ENCODE results near the gene SYT12.

SYT12 gene

DNA sequence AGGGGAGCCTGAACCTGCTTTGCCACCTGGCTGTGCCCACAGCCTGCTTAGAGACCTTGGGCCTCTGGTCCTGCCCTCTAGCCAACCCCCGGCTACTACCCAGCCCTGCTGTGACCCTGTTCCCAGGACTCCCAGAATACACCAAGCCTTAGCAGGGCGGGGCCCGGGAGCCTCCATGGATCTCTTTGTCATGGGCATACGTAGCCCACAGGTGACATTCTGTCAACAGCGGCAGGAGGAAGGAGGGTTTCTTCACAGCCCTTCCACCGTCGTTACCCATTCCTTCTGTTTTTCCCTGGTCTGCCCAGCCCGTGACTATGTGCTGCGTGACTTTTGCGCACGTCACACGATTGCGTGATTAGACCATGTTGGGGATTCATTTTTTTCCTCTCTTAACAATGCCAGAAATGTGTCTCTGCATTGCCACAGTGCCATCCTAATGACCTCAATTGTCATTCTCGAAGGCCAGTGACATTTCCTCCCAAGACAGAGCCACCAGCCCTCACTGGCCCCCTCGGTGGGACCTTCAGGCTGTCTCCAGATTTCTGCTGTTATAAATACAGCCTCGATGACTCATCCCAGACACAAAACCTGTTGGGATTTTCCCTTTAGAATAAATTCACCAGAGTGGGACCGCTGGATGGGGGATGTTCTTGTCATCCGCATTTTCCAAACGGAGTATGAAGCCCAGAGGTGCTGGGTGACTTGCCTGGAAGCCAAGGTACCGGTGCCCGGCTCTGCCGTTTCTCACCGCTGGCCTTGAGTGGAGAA lies 9.0 kb downstream of the SYT12 start:
- DNase-seq, result no peak

DNA sequence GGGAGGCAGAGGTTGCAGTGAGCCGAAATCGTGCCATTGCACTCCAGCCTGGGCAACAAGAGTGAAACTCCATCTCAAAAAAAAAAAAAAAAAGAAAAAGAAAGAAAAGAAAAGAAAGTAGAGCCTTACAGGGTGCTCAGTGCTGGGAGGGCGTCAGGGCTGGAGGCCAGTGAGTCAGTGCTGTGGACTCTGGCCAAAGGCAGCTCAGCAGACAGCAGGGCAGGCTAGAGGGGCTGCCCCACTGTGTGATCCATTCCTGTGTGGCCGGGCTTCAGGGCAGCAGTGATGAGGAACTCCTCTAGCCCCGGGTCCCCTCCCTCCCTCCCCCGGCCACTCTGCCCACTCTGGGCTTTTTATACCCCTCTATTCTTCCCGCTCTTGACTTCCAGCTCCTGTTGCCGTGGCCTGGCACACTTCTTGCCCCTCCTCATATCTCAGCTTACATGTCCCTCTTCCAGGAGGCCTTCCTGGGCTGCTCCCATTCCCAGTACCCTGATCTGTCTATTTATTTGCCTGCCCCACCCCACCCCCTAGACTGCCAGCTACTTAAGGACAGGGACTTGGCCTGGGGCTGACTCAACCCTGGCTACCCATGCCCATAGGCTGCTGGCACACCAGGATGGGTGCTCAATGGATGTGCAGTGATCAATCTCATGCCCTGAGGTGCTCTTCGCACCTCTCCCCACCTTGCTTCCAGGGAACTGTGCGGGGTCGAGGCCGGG lies 10.1 kb downstream of the SYT12 start:
- no peak for DNase-seq

DNA sequence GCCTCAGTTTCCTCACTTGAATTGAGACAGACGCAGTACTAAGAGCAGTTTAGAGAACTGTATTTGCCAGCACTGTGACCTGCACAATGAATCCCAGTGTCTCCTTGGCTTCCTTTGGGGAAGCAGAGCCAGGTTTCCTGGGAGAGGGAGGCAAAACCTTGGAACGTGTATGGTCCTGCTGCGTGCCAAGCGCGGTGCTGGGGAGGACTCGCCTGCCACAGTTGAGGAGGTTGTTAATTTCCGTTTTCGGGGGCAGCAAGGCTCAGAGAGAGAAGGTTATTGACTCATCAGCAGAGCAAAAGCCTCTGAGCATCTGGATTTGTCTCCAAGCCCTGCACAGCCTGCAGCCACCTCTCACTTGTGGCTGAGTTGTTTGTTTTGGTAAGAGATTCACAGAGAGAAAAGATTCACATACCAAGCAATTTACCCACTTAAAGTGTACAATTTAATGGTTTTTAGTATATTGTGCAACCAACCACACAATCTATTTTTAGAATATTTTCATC lies 10.8 kb downstream of the SYT12 start:
- no peak for DNase-seq

DNA sequence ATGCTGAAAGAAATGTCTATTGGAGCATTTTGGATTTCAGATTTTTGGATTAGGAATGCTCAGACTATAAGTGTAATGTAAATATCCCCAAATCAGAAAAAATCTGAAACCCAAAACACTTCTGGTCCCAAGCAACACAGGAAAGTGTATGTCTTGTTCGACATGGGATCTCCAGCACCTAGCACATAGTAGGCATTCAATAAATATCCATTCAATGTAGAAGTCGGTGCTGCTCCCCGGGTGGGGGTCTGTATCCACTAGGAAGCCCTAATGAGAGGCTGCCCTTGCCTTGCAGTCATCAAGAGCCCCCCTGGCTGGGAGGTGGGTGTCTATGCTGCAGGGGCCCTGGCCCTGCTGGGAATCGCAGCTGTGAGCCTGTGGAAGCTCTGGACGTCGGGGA lies 11.4 kb downstream of the SYT12 start:
- no peak for DNase-seq

- no peak for DNase-seq
Measured at GRCh38 chr11:67040147-67040546, 17.2 kb downstream of the SYT12 start.

DNA sequence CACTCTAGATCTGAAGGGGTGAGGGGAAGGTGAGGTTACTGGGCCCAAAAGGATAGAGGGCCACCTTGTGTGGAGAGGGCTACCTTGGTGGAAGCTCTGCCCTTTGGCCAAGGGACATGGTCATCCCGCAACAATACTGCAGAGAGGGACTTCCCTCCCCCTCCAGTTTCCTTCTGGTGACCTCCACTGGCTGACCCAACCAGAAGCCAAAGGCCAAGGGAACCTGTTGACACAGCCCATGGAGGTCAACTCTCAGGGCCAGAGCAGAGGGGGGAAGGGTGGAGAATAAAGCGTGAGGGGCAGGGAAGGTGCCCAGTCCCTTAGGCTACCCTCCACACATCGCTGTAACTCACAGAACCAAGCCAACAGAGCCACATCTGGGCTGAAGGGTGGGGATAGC lies 18.7 kb downstream of the SYT12 start:
- DNase-seq, result no peak

DNA sequence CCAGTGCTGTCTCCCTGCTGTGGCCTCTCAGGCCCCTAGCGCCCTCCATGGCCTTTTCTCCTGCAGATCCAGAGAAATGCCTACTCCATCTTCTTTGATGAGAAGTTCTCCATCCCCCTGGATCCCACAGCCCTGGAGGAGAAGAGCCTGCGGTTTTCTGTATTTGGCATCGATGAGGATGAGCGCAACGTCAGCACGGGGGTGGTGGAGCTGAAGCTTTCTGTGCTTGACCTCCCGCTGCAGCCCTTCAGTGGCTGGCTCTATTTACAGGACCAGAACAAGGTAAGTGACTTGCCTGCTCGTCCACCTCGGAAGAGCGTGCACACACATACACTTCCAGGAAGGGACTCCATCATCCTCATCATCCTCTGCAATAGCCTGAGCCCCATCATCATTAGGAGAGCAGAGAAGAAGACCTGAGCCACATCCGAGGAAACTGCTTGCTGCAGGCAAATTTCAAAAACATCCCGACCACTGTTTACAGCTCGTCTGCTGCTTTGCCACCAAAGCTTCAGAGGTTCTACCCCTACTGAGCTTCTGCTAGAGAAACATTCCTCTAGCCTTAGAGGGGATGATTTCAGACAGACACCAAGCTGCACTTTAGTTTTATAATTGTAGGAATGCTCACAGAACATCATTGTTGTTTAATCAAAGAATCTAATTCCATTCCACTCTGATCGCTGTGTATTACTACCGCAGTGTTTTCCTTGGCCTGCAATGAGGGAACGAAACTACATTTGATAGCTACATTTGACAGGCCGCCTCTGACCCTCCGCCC lies 20.8 kb downstream of the SYT12 start:
- DNase-seq, result no peak

GRCh38 chr11:67044496-67044895 lies 21.6 kb downstream of the SYT12 start:
- no peak for DNase-seq

GRCh38 chr11:67045314-67045713 lies 22.4 kb downstream of the SYT12 start:
- DNase-seq, result no peak

DNA sequence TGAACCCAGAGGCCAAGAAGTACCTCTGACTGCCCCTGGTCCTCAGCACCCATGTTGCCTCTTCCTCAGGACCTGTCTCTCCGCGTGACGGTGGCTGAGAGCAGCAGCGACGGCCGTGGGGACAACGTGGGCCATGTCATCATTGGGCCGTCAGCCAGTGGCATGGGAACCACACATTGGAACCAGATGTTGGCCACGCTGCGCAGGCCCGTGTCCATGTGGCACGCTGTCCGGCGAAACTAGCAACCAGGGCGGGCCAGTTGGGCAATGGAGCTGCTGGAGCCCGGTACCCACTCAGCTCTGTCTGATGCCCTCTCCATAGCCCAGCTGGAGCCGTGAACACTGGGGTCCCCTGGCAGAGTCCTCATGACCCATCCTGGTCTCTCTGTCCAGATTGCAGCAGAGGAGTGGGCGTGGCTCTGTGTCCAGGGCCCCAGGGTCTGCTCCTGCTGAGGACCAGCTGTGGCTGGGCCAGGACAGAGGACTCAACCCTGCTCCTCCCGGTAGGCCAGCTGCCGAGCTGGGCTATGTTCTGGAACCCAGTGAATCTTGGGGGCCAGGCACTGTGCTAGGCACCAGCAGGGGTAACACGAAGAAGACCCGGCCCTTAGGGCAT lies 25.7 kb downstream of the SYT12 start:
- no peak for DNase-seq

DNA sequence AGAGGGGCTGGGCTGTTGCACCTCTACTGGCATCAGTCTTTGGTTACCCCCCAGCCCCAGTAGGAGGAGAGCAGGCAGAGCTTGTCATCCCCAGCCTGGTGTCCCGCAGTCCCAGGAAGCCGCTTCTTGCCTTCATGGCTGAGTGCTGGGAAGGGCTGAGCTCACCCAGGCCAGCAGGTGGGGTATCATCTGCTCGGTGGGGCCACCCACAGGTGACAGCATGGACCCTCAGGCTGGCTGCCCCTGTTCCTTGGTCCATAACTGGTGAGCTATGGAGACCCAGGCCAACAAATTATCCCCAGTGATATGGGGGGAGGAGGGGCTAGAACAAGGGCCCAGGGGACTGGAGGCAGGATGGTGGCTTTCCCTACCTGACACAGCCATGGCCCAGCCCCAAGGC lies 27.2 kb downstream of the SYT12 start:
- no peak for DNase-seq

GRCh38 chr11:67051180-67051893 lies 28.4 kb downstream of the SYT12 start:
- DNase-seq, result no peak

GRCh38 chr11:67051945-67052488 lies 29.1 kb downstream of the SYT12 start:
- no peak for DNase-seq

GRCh38 chr11:67052891-67053290 lies 30.0 kb downstream of the SYT12 start:
- DNase-seq, result no peak

GRCh38 chr11:67053896-67054329 lies 31.0 kb downstream of the SYT12 start:
- no peak for DNase-seq

- no peak for DNase-seq
Measured at GRCh38 chr11:67054346-67054835, 31.5 kb downstream of the SYT12 start.

DNA sequence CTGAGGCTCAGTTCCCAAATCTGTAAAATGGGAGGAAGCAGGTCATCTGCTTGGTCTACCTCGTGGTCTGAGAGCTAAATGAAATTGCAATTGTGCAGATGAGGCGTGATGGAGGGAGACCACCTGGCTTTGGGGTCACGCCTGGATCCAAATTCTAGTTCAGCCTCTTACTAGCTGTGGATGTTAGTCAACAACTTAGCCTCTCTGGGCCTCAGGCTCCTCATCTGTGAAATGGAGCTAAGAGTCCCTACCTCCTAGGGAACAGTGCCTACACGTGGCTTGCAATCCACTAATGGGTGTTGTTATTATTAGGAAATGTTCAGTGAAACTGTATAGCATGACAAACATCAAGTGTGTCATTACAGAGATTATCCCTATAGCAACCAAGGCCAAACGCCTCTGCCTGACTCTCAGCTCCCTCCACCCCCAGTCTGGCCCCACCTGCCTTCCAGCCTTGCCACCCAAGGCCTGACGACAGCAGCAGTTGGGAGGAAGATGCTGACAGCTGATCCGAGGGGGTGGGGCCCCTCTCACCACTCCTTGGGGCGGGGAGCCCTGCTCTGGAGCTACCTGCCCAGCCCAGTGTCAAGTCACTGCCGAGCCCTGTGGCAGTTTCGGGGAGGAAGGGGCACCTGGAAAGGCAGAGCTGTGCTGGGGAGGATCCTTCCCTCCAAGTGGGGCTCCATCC lies 32.0 kb downstream of the SYT12 start:
- no peak for DNase-seq

DNA sequence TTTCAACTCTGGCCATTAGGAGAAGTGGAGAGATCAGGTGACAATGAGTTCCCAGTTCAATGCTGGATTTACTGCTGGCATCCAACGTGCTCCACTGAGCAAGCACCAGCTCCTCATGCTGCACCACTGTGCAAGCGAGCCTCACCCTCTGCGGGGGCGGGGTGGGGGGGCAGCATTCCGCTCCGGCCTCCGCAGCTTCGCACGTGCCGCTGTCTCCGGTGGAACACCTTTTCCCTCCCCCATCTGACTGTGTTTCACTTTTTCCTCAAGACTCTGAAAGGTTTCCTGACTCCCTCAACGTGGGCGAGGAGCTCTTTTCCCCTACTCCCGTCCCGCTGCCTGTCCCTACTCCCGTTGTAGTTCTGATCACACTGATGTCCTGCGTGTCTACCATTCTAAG lies 32.9 kb downstream of the SYT12 start:
- DNase-seq, result no peak

GRCh38 chr11:67056267-67057204 lies 33.6 kb downstream of the SYT12 start, which contains the start of gene RHOD:
Gene RHOD (plus strand): TSS chr11:67056847. CDS start chr11:67056903, 56 bp downstream.
- no peak for DNase-seq

DNA sequence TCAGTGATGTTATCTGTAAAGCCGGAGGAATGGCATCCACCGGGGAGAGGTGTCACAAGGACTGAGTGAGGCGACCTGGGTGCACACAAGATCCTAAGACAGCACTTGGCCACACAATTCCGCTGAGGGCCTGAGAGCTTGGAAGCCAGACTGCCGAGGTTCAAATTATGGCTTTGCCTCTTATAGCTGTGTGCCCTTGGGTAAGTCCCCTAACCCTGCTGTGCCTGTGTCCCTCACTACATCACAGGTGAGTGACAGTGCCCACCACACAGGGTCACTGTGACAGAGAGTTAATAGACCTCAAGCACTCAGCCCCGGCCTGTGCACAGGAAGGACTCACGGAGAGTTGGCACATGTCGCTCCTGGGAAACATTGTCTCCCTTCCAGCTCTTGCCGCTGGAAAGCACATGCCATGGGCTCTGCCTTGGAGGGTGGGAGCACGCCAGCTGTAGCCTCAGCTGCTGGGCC lies 34.3 kb downstream of the SYT12 start:
- no peak for DNase-seq

Measured in NCI-H446 treated with DMSO at 0.1 percent for 48 hours (cell line).